ENCODE measurements around the gene OR10P1. TPM values are rescaled to one million over a fixed set of nuclear protein-coding genes. Genes with fewer than 3 reads are reported as not detected.

Gene OR10P1
- total RNA-seq, 1 donor: not detected

GRCh38 chr12:55683676-55684075 lies 47.0 kb downstream of the OR10P1 start:
- Histone ChIP-seq H3K27me3 (ENCODE audit: insufficient read depth, low read length) (no peaks in the 10 kb centered on the region), H3K4me2 (ENCODE audit: insufficient read depth, low read length) (no peak overlapping the region), H3K9me3 (ENCODE audit: low read depth, low read length) (no peaks in the 10 kb centered on the region), H3K79me2 (ENCODE audit: insufficient read depth, low read length) (no peaks in the 10 kb centered on the region), H3K36me3 (ENCODE audit: insufficient read depth, low read length) (peaks cover 31% of the 10 kb centered on the region), H2AFZ (ENCODE audit: low read length) (no peak overlapping the region), H3K27ac (ENCODE audit: low read depth, low read length) (no peak overlapping the region), H3K4me3 (ENCODE audit: insufficient read depth, low read length) (no peak overlapping the region), H3K4me1 (ENCODE audit: insufficient read depth, low read length) (peaks cover 14% of the 10 kb centered on the region), H4K20me1 (ENCODE audit: insufficient read depth, low read length) (peaks cover 7% of the 10 kb centered on the region)
- no peak for TF ChIP-seq CTCF (IDR thresholded peaks at IDR 0.05; ENCODE audit: extremely low read depth, low read depth, low read length)
- no peak for DNase-seq (ENCODE audit: insufficient read length, low spot score, missing footprints)

- Histone ChIP-seq H3K4me1 (ENCODE audit: insufficient read depth, low read length) (peaks cover 14% of the 10 kb centered on the region), H3K79me2 (ENCODE audit: insufficient read depth, low read length) (no peaks in the 10 kb centered on the region), H3K4me2 (ENCODE audit: insufficient read depth, low read length) (no peak overlapping the region), H3K4me3 (ENCODE audit: insufficient read depth, low read length) (no peak overlapping the region), H3K36me3 (ENCODE audit: insufficient read depth, low read length) (peaks cover 40% of the 10 kb centered on the region), H3K9me3 (ENCODE audit: low read depth, low read length) (no peaks in the 10 kb centered on the region), H4K20me1 (ENCODE audit: insufficient read depth, low read length) (peaks cover 12% of the 10 kb centered on the region), H3K27ac (ENCODE audit: low read depth, low read length) (no peak overlapping the region), H3K27me3 (ENCODE audit: insufficient read depth, low read length) (no peaks in the 10 kb centered on the region), H2AFZ (ENCODE audit: low read length) (no peak overlapping the region)
- DNase-seq (ENCODE audit: insufficient read length, low spot score, missing footprints): peak; percentile 27
- no peak for TF ChIP-seq CTCF (IDR thresholded peaks at IDR 0.05; ENCODE audit: extremely low read depth, low read depth, low read length)
These were observed 48.2 kb downstream of the OR10P1 start for GRCh38 chr12:55684761-55685370.

GRCh38 chr12:55685671-55686070 lies 49.0 kb downstream of the OR10P1 start:
- no peak for TF ChIP-seq CTCF (IDR thresholded peaks at IDR 0.05; ENCODE audit: extremely low read depth, low read depth, low read length)
- no peaks in the 10 kb centered on the region for H3K27me3 ChIP-seq (ENCODE audit: insufficient read depth, low read length)
- no peak overlapping the region for H3K4me3 ChIP-seq (ENCODE audit: insufficient read depth, low read length)
- no peak overlapping the region for H3K4me2 ChIP-seq (ENCODE audit: insufficient read depth, low read length)
- H3K4me1 ChIP-seq (ENCODE audit: insufficient read depth, low read length): peaks cover 14% of the 10 kb centered on the region
- no peak overlapping the region for H3K27ac ChIP-seq (ENCODE audit: low read depth, low read length)
- no peaks in the 10 kb centered on the region for H3K79me2 ChIP-seq (ENCODE audit: insufficient read depth, low read length)
- H4K20me1 ChIP-seq (ENCODE audit: insufficient read depth, low read length): peaks cover 12% of the 10 kb centered on the region
- no peak for DNase-seq (ENCODE audit: insufficient read length, low spot score, missing footprints)
- H2AFZ ChIP-seq (ENCODE audit: low read length): no peak overlapping the region
- H3K36me3 ChIP-seq (ENCODE audit: insufficient read depth, low read length): peaks cover 40% of the 10 kb centered on the region
- no peaks in the 10 kb centered on the region for H3K9me3 ChIP-seq (ENCODE audit: low read depth, low read length)

- no peak overlapping the region for H2AFZ ChIP-seq (ENCODE audit: low read length)
- peaks cover 8% of the 10 kb centered on the region for H3K4me1 ChIP-seq (ENCODE audit: insufficient read depth, low read length)
- no peaks in the 10 kb centered on the region for H3K79me2 ChIP-seq (ENCODE audit: insufficient read depth, low read length)
- no peaks in the 10 kb centered on the region for H3K27me3 ChIP-seq (ENCODE audit: insufficient read depth, low read length)
- H3K4me2 ChIP-seq (ENCODE audit: insufficient read depth, low read length): no peak overlapping the region
- peak; percentile 22 for DNase-seq (ENCODE audit: insufficient read length, low spot score, missing footprints)
- peaks cover 45% of the 10 kb centered on the region for H3K36me3 ChIP-seq (ENCODE audit: insufficient read depth, low read length)
- no peak overlapping the region for H3K4me3 ChIP-seq (ENCODE audit: insufficient read depth, low read length)
- TF ChIP-seq CTCF (IDR thresholded peaks at IDR 0.05; ENCODE audit: extremely low read depth, low read depth, low read length): no peak
- H4K20me1 ChIP-seq (ENCODE audit: insufficient read depth, low read length): peaks cover 12% of the 10 kb centered on the region
- no peaks in the 10 kb centered on the region for H3K9me3 ChIP-seq (ENCODE audit: low read depth, low read length)
- no peak overlapping the region for H3K27ac ChIP-seq (ENCODE audit: low read depth, low read length)
These were observed 49.8 kb downstream of the OR10P1 start for GRCh38 chr12:55686366-55687010.

Data from osteoblast (primary cell).